Peyer's patch (tissue), 4 donors: Measurements from ENCODE around the gene MEGF9.
"Not testable (repeated sequence)": the region's sequence is repeated elsewhere in the genome, so short reads cannot be mapped to it uniquely, and the experiment has no call there.

Experiments
- POLR2A ChIP-seq, 2 donors: fragments of 450-650 bp; IDR thresholded peaks; one replicate each; pipeline ENCODE4 v1.5.1; 2017; ENCODE audit warnings: antibody characterized with exemption in 2 of 2, mild to moderate bottlenecking in 2 of 2, moderate library complexity in 2 of 2
- TF ChIP-seq, protein P1 (sequence below), 6 experiments: fragments of 450-650 bp in 4 of 6; fragments of 200-600 bp in 2 of 6; sonication (generic) in 1 of 6; IDR thresholded peaks; one replicate each; pipeline ENCODE4 v1.5.1; 2017 to 2019; ENCODE audit warnings: antibody characterized with exemption in 6 of 6, mild to moderate bottlenecking in 3 of 6, moderate library complexity in 1 of 6

DNA sequence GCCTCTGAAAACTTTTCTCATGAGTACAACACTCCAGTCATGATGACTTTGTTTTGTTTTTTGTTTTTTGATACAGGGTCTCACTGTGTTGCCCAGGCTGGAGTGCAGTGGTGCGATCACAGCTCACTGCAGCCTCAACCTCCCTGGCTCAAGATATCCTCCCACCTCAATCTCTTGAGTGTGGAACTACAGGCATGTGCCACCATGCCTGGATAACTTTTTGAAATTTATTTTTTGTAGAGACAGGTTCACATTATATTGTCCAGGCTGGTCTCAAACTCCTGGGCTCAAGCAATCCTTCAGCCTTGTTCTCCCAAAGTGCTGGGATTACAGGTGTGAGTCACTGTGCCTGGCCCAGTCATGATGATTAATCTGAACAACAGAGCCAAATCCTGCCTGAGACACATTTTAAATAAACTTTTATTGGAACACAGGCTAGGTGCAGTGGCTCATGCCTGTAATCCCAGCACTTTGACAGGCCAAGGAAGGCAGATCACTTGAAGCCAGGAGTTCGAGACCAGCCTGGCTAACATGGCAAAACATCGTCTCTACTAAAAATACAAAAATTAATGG is 85.3 kb downstream of the MEGF9 start:
- TF ChIP-seq, protein P1, sequence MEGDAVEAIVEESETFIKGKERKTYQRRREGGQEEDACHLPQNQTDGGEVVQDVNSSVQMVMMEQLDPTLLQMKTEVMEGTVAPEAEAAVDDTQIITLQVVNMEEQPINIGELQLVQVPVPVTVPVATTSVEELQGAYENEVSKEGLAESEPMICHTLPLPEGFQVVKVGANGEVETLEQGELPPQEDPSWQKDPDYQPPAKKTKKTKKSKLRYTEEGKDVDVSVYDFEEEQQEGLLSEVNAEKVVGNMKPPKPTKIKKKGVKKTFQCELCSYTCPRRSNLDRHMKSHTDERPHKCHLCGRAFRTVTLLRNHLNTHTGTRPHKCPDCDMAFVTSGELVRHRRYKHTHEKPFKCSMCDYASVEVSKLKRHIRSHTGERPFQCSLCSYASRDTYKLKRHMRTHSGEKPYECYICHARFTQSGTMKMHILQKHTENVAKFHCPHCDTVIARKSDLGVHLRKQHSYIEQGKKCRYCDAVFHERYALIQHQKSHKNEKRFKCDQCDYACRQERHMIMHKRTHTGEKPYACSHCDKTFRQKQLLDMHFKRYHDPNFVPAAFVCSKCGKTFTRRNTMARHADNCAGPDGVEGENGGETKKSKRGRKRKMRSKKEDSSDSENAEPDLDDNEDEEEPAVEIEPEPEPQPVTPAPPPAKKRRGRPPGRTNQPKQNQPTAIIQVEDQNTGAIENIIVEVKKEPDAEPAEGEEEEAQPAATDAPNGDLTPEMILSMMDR (IDR thresholded peaks at IDR 0.05) = not testable (repeated sequence)
- not testable (repeated sequence) for TF ChIP-seq POLR2A (IDR thresholded peaks at IDR 0.05)
